Fibroblast of skin of back (primary cell): ENCODE data around the gene KIAA0319L.

ENCODE experiments used
- DNase-seq: peaks from one replicate; pipeline ENCODE4 v3.0.0-alpha.2; 2013

The KIAA0319L gene

GRCh38 chr1:35441926-35442579, 115.2 kb downstream of the KIAA0319L start:
- DNase-seq: no peak

DNA sequence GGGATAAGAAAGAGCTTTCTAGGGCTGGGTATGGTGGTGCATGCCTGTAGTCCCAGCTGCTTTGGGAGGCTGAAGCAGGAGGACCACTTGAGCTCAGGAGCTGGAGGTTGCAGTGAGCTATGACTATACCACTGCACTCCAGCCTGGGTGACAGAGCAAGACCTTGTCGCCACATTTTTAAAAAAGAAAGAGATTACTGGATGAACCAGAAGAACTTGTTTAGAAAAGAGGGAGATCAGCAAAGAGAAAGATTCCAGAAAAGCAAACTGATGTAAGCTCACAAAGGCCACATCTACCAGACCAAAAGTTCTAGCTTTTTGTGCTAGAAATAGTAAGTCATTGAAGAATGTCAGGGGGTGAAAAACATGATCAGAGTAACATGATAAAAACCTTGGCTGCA, 117.6 kb downstream of the KIAA0319L start:
- no peak for DNase-seq

- DNase-seq: no peak
Observed at GRCh38 chr1:35437200-35437599, 120.0 kb downstream of the KIAA0319L start.

GRCh38 chr1:35436078-35436477, 121.1 kb downstream of the KIAA0319L start:
- no peak for DNase-seq

GRCh38 chr1:35434703-35435102, 122.5 kb downstream of the KIAA0319L start:
- DNase-seq: no peak

DNA sequence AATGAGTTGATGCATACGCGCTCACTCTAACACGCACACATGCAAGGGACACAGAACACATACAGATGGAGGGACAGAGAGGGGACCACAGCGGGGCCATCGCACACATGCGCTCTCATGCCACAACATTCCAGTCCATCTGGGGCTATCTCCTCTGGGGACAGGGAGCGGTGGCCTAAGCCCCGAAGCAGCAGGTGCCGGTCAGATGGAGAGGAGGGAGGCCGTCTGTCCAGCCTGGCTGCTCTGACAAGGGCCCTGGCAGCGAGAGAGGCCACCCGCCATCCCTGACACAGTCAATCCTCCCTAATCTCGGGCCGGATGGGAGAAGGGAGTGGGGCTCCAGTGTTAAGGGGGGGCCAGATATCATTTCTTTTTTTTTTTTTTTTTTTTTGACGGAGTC, 123.5 kb downstream of the KIAA0319L start:
- no peak for DNase-seq

DNA sequence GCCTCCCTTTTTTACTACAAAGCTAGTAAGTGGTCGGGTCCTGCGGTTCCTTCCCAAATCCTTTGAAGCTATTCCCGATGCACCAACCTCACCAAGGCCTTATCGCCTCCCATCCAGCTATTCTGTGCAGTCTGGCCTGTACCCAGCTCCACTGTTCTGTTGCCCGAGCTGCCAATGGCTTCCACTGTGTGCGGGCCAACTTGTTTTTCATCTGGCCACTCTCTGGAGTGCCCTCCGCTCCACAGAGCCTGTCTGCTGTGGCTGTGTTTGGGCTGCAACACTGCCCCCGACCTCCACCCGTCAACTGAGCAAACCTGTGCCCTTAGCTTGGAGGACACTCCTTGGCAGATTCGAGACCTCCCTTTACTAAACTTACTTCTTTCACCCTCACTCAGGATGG, 125.0 kb downstream of the KIAA0319L start:
- no peak for DNase-seq

DNA sequence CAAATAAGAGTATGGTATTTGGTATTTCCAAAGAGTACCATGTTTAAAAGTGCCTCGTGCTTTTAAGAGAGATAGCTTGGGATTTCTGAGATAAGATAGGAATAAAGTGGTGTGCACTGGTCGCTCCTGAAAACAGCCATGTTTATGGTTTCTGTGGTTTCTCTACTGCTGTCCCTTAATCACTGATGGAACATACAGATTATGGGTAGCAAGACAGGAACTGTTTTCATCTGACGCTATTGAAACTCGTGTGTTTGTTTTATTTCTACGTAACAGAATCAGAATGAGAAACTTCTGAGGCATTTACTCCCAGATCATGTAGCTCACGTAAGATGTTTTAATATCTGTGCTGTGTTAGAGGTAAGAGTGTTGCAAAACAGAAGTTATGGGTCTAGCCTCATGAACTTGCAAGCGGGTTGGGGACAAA, 126.0 kb downstream of the KIAA0319L start:
- no peak for DNase-seq

DNA sequence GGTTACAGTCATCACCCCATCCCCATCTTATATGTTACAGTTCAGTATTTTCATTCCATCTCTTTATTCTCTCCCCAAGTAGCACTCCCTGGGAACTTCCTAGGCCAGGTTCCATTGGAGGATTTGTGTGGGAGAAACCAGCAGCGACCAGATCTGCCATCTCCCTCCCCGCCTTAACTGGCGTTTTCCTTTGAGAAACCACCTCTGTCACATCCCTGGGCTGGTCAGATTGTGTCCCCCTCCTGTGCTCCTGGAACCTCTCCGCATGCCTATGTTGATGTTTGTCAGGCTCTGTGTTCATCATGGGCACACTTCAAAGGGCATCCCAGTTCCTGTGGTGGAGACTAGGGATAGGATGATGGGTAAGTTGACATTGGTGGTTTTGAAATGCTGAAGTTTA, 126.4 kb downstream of the KIAA0319L start:
- DNase-seq: no peak

- no peak for DNase-seq
Observed at GRCh38 chr1:35428360-35428759, 128.8 kb downstream of the KIAA0319L start.

DNA sequence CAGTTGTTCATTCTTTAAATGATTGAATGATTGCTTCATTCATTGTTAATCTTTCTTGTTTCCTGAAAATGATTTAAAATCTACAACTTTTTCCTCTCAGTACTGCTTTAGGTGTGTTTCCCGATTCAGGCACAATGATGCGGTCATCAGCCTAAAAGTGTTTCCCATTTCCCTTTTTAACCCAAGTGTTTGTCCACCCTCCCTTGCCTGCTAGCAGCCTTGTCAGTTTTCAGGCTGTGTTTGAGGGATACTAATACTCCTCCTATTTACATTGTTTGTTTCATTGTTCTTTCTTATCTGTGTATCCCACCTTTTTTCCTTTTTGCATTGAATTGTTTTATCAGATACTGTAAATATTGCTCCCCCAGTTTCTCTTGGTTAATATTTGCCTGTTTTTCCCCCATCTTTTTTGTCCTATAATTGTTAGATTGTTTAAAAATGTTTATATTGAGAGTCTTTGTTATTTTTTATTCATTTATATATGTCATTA, 131.1 kb downstream of the KIAA0319L start:
- DNase-seq: no peak

DNA sequence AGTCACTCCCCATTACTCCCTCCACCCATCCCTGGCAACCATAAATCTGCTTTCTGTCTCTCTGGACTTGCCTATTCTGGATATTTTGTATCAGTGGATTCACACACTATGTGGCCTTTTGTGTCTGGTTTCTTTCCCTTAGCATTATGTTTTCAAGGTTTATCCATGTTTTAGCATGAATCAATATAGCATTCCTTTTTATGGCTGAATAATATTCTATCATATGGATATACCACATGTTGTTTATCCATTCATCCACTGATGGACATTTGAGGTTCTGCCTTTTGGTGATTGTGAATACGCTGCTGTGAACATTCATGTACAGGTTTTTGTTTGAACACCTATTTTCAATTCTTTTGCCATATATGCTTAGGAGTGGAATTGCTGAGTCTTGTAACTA, 148.3 kb downstream of the KIAA0319L start:
- DNase-seq: no peak

DNA sequence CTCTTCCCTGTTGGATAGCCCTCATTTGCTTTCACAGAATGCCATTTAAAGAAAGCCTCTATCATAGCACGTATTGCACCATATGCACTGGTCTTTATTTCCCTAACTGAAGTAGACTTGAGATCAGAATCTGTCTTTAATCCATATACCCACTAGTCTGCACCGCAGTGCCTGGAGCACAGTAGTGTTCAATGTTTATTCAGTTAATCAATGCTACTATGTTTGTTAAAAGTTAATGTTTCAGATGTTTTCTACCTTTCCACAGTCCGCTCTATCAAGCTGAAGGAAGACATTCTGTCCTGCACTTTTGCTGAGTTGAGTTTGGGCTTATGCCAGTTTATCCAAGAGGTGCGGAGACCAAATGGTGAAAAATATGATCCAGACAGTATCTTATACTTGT, 149.5 kb downstream of the KIAA0319L start:
- DNase-seq: no peak

DNA sequence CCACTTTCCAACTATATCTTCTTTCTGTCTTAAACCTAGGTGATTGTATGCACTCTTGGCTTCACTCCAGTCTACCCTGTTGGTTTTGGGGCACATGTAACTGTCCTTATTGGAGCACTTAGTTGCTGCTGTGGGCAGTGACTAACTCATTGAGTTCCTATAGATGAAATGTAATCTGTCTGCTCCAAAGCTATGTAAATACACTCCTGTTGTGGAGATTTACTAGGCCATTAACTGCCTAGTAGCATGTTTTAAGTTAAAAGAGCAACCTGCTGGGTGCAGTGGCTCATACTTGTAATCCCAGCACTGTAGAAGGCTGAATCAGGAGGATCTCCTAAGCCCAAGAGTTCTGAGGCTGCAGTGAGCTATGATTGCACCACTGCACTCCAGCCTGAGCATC, 151.1 kb downstream of the KIAA0319L start:
- DNase-seq: no peak

- DNase-seq: no peak
Observed at GRCh38 chr1:35401049-35401448, 156.2 kb downstream of the KIAA0319L start.

- no peak for DNase-seq
Observed at GRCh38 chr1:35398739-35399138, 158.5 kb downstream of the KIAA0319L start.

GRCh38 chr1:35394386-35394785, 162.8 kb downstream of the KIAA0319L start:
- no peak for DNase-seq

DNA sequence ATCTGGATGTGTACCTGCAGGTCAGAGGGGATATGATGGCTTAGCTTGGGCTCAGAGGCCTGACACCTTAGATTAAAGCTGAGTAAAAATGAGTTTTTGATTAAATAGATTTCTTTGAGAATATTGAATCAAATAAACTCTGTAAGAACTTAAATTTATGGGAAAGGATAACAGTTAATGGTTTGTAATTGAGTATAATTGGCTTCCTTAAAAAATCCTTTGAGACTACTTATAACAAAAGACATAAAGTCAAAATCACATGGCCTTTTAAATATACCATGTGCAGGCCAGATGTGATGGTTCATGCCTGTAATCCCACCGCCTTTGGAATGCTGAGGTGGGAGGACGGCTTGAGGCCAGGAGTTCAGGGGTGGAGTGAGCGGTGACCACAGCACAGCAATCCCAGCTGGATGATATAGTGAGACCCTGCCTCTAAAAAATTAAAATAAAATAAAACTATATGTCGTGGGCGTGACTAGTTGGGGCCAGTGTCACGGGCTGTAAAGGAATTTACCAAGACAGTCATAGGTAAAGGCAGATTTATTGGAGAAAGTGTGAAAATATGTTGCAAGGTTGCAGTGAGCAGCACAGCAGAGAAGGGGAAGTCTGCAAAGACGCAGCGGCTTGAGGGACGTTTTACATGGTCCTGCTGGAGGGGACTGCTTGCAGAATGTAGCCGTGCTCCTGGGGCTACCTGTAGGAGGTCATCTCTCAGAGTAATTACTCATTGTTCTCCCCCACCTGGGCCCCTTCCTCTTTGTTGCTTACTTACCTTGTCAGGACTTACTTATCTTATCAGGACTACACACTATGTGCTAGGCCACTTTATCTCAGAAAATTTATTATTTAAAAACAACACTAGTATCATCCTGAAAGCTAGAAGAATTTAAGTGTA, 166.4 kb downstream of the KIAA0319L start:
- no peak for DNase-seq

DNA sequence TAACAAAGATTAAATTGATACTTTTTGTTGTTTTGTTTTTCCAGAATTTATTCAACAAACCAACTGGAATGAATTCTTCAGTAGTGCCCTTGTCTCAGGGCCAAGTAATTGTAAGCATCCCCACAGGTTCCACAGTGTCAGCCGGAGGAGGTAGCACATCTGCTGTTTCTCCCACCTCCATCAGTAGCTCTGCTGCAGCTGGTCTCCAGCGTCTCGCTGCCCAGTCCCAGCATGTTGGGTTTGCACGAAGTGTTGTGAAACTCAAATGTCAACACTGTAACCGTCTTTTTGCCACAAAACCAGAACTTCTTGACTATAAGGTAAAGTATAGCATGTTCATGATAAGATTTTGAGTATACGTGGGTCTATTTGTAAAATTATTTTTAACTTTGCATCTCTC, 170.2 kb downstream of the KIAA0319L start:
- DNase-seq: no peak

DNA sequence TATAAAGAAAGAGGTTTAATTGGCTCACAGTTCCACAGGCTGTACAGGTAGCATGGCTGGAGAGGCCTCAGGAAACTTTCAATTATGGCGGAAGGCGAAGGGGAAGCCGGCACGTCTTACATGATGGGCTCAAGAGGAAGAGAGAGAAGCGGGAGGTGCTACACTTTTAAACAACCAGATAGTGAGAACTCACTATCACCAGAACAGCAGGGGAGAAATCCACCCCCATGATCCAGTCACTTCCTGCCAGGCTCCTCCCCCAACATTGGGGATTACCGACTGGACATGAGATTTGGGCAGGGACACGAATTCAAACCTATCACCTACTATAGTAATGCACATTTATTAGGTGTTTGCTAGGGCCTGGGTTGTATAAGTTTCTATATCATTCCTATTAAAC, 170.9 kb downstream of the KIAA0319L start:
- no peak for DNase-seq
